Transverse colon (tissue), 4 donors: Measurements from ENCODE around the gene SPEG.

Source experiments
- CTCF ChIP-seq, 5 experiments: fragments of 200-600 bp in 3 of 5; fragments of 450-650 bp in 2 of 5; sonication (generic) in 3 of 5; IDR thresholded peaks; 1 replicate in 2 of 5; 2 replicates in 3 of 5; pipeline ENCODE4 v1.5.1; 2016 to 2017; ENCODE audit warnings: antibody characterized with exemption in 5 of 5, inconsistent platforms in 3 of 5, mild to moderate bottlenecking in 2 of 5, moderate library complexity in 1 of 5
- EP300 ChIP-seq: sonication (generic); formaldehyde crosslinking; IDR thresholded peaks from one replicate; pipeline ENCODE4 v1.6.1; 2017; ENCODE audit warnings: antibody characterized with exemption, low read depth
- POLR2A ChIP-seq: fragments of 450-650 bp; IDR thresholded peaks from one replicate; pipeline ENCODE4 v1.6.1; 2016; ENCODE audit warnings: antibody characterized with exemption, mild to moderate bottlenecking, moderate library complexity
- POLR2AphosphoS5 ChIP-seq, 3 donors: sonication (generic); formaldehyde crosslinking; IDR thresholded peaks; one replicate each; pipeline ENCODE4 v1.6.1; 2016; ENCODE audit warnings: antibody characterized with exemption in 3 of 3

DNA sequence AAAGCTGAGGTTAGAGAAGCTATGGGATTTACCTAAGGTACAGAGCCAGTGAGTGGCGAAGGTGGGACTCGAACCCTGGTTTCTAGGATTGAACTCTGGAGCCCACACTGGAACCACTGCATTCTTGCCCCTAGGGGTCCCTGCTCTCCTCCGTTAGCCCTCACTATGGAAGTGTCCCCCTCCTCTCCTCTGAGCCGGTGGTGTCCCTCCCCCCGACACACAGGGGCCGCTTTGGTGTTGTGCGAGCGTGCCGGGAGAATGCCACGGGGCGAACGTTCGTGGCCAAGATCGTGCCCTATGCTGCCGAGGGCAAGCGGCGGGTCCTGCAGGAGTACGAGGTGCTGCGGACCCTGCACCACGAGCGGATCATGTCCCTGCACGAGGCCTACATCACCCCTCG lies 55.5 kb downstream of the SPEG start:
- TF ChIP-seq CTCF (IDR thresholded peaks at IDR 0.05) (no peak), POLR2A (no peak), POLR2AphosphoS5 (IDR thresholded peaks at IDR 0.05) (no peak), EP300 (no peak)
